AG04449 (cell line): ENCODE results near the gene FOXA3.
"Not testable (repeated sequence)": the region's sequence is repeated elsewhere in the genome, so short reads cannot be mapped to it uniquely, and the experiment has no call there.

Experiments used
- CTCF ChIA-PET: fragments of 350-600 bp; formaldehyde crosslinking; extraction: SDS; loops from one replicate; lab custom pipeline; 2021; ENCODE audit warnings: antibody characterized with exemption; lab: Yijun Ruan, JAX
- POLR2A ChIA-PET: fragments of 400-600, 350-600 bp; formaldehyde crosslinking; extraction: SDS; loops from one replicate; lab custom pipeline; 2020; ENCODE audit warnings: antibody characterized with exemption, inconsistent platforms; lab: Yijun Ruan, JAX
- DNase-seq: peaks from one replicate; pipeline ENCODE4 v3.0.0-alpha.2; 2010; ENCODE audit warnings: low read depth, low spot score
- H3K4me3 ChIP-seq: 2 replicates; pipeline ENCODE4 v1.5.1; 2011; ENCODE audit warnings: low read depth, mild to moderate bottlenecking, control low read depth, low read length
- CTCF ChIP-seq: IDR thresholded peaks from one replicate; pipeline ENCODE4 v1.5.1; 2011; ENCODE audit warnings: mild to moderate bottlenecking, moderate library complexity, low read length, control low read depth, inconsistent platforms; ENCODE audit not compliant: insufficient read depth; ENCODE audit errors: missing control alignments

The FOXA3 gene

GRCh38 chr19:45890877-45891276 lies 26.8 kb downstream of the FOXA3 start:
- CTCF ChIA-PET: interaction anchor here (1.5 to 2.6 kb wide), 2 partner anchors 8 to 74 kb away, joined by 4 to 14 read pairs; no protein-coding TSS in a partner anchor

GRCh38 chr19:45895519-45895972 lies 31.4 kb downstream of the FOXA3 start:
- POLR2A ChIA-PET: no interaction called here
- DNase-seq: no peak
- CTCF ChIA-PET: no interaction called here
- no peak overlapping the region for H3K4me3 ChIP-seq
- no peak for TF ChIP-seq CTCF

More at GRCh38 chr19:45890877-45891276, 26.8 kb downstream of the FOXA3 start:
- POLR2A ChIA-PET: no interaction called here
- H3K4me3 ChIP-seq: no peak overlapping the region
- no peak for TF ChIP-seq CTCF
- DNase-seq: no peak

- H3K4me3 ChIP-seq, CTCF ChIA-PET, POLR2A ChIA-PET, DNase-seq: not testable (repeated sequence)
Observed at GRCh38 chr19:45895983-45896599, 32.0 kb downstream of the FOXA3 start.

GRCh38 chr19:45897261-45897812 lies 33.2 kb downstream of the FOXA3 start:
- TF ChIP-seq CTCF: no peak
- H3K4me3 ChIP-seq: no peak overlapping the region
- ChIA-PET POLR2A (no interaction called here), CTCF (interaction anchor here (0.8 kb wide), 1 partner anchor 119 kb away, joined by 3 read pairs; no protein-coding TSS in a partner anchor)
- DNase-seq: no peak

GRCh38 chr19:45899253-45899652 lies 35.1 kb downstream of the FOXA3 start:
- ChIA-PET CTCF (no interaction called here), POLR2A (no interaction called here)
- no peak for TF ChIP-seq CTCF
- no peak for DNase-seq
- H3K4me3 ChIP-seq: no peak overlapping the region

GRCh38 chr19:45899919-45900589 lies 35.9 kb downstream of the FOXA3 start:
- no peak for TF ChIP-seq CTCF
- ChIA-PET CTCF (interaction anchor here (0.7 to 1.4 kb wide), 4 partner anchors 15 to 83 kb away, joined by 3 to 5 read pairs (median 3); no protein-coding TSS in a partner anchor), POLR2A (no interaction called here)
- H3K4me3 ChIP-seq: no peak overlapping the region
- no peak for DNase-seq
